GM18517 (cell line): ENCODE measurements around the gene CCDC179.

Experiments used
- ATAC-seq: cut with Tn5 transposase; IDR thresholded peaks from one replicate; pipeline ENCODE4 v1.9.1; 2021; ENCODE audit warnings: mild to moderate bottlenecking, moderate library complexity; ENCODE audit not compliant: unreplicated experiment

Gene CCDC179

GRCh38 chr11:22808571-22809197 is 51.6 kb downstream of the CCDC179 start:
- peak; percentile 25 for ATAC-seq

- peak; percentile 98 for ATAC-seq
Observed at GRCh38 chr11:22807855-22808570, 52.3 kb downstream of the CCDC179 start.

GRCh38 chr11:22807391-22807790 is 52.9 kb downstream of the CCDC179 start:
- ATAC-seq, result no peak

- no peak for ATAC-seq
Observed at GRCh38 chr11:22802861-22803260, 57.4 kb downstream of the CCDC179 start.

GRCh38 chr11:22800482-22800881 is 59.8 kb downstream of the CCDC179 start:
- ATAC-seq, result no peak

GRCh38 chr11:22798901-22799300 is 61.4 kb downstream of the CCDC179 start:
- no peak for ATAC-seq

- no peak for ATAC-seq
Observed at GRCh38 chr11:22797047-22797446, 63.2 kb downstream of the CCDC179 start.
